GM13976 (cell line): Measurements from ENCODE around the gene ELOB.
"Not testable (repeated sequence)": the region's sequence is repeated elsewhere in the genome, so short reads cannot be mapped to it uniquely, and the experiment has no call there.

Source experiments
- DNase-seq: peaks from one replicate; pipeline ENCODE4 v3.0.0; 2012; ENCODE audit warnings: low spot score
- in situ Hi-C: fragments of 300-500 bp; cut with MboI; formaldehyde crosslinking; loops from one replicate; pipeline ENCODE4 v1.12.0; 2022; ENCODE audit warnings: low sequenced_read_pairs, mixed read lengths, inconsistent platforms; ENCODE audit not compliant: unreplicated experiment
- TF ChIP-seq, protein P1 (sequence below): IDR thresholded peaks from 2 replicates; pipeline ENCODE4 v1.5.1; 2012; ENCODE audit warnings: borderline replicate concordance, mild to moderate bottlenecking; ENCODE audit not compliant: insufficient read depth; ENCODE audit errors: extremely low read depth, missing control alignments, control extremely low read depth

The ELOB gene

DNA sequence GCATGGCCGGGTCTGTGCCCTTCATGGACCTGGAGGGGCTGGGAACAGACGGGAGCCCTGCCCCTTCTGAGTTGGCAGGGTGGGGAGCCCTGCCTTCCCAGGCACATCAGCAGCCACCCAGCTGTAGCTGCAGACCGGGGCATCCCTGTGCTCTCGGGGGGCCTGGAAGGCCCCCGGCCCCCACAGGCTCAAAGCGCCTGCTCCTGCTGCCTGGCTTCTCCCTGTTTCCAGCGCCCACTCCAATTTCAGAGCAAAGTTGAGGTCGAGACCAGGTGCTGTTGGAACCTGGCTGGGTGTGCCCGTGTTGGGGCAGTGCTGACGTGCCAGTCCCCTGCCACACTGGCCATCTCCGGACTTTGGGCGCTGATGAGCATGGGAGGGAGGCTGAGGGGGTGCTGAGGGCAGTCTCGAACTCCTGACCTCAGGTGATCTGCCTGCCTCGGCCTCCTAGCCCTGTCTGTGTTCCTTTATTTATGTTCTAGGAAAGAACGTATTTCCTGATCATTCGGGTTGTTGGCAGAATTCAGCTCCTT lies 52.2 kb downstream of the ELOB start:
- DNase-seq, result no peak
- in situ Hi-C loops, result no loop called here
- TF ChIP-seq, protein P1, sequence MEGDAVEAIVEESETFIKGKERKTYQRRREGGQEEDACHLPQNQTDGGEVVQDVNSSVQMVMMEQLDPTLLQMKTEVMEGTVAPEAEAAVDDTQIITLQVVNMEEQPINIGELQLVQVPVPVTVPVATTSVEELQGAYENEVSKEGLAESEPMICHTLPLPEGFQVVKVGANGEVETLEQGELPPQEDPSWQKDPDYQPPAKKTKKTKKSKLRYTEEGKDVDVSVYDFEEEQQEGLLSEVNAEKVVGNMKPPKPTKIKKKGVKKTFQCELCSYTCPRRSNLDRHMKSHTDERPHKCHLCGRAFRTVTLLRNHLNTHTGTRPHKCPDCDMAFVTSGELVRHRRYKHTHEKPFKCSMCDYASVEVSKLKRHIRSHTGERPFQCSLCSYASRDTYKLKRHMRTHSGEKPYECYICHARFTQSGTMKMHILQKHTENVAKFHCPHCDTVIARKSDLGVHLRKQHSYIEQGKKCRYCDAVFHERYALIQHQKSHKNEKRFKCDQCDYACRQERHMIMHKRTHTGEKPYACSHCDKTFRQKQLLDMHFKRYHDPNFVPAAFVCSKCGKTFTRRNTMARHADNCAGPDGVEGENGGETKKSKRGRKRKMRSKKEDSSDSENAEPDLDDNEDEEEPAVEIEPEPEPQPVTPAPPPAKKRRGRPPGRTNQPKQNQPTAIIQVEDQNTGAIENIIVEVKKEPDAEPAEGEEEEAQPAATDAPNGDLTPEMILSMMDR, result no peak

DNA sequence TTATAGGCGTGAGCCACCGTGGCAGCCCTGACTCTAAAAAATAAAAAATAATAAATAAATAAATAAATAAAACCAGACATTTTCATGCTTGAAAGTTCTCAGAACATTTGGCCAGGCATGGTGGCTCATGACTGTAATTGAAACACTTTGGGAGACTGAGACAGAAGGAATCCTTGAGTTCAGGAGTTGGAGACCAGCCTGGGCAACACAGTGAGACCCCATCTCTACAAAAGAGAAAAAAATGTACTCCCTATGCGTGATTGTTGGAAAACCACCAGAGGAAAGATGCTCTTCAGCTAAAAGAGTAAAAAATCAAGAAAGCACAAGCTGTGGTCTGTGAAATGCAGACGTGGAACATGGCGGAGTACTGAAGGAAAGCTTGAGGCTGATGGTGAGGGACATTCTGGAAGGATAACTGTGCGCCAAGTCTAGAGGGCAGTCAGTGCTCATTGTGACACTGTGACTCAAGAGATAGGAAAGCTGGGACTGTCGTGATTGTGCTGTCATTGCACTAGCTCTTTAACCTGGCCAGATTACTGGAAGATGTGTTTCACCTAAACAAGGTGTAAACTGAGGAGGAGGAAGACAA lies 52.9 kb downstream of the ELOB start:
- DNase-seq, result no peak
- TF ChIP-seq, protein P1, result no peak
- in situ Hi-C loops, result no loop called here

DNA sequence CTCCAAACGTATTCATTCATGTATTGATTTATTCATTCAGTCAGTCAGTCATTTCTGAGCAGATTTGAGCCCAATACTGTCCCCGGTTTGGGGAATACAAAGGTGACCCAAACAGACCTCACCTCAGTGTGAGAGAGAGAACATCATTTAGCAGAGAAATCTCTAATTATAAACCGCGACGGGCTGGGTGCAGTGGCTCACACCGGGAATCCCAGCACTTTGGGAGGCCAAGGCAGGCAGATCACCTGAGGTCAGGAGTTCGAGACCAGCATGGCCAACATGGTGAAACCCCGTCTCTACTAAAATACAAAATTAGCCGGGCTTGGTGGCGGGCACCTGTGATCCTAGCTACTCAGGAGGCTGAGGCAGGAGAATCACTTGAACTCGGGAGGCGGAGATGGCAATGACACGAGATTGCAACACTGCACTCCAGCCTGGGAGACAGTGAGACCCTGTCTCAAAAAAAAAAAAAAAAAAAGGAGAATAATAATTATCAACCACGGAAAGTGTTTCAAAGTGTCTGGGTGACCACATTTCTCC lies 55.4 kb downstream of the ELOB start:
- in situ Hi-C loops, result not testable (repeated sequence)

More for the DNA sequence above, 55.4 kb downstream of the ELOB start:
- not testable (repeated sequence) for DNase-seq
